ENCODE measurements around the gene TENT5C.

The TENT5C gene

GRCh38 chr1:117630423-117630998 is 24.7 kb downstream of the TENT5C start:
- peaks cover 12% of the 10 kb centered on the region for H3K4me1 ChIP-seq (ENCODE audit: control insufficient read depth, insufficient read depth, low read length)
- no peak overlapping the region for H3K4me3 ChIP-seq (ENCODE audit: low read depth, low read length)
- no peak overlapping the region for H3K27ac ChIP-seq (ENCODE audit: low read depth, low read length)
- H3K36me3 ChIP-seq (ENCODE audit: control insufficient read depth, insufficient read depth, low read length), result no peaks in the 10 kb centered on the region
- no peak overlapping the region for H3K9ac ChIP-seq (ENCODE audit: low read length)
- H3K27me3 ChIP-seq (ENCODE audit: control insufficient read depth, insufficient read depth, low read length), result no peaks in the 10 kb centered on the region
- H3K9me3 ChIP-seq (ENCODE audit: control insufficient read depth, insufficient read depth, low read depth, low read length), result no peaks in the 10 kb centered on the region

- Histone ChIP-seq H3K27me3 (ENCODE audit: control insufficient read depth, insufficient read depth, low read length) (no peaks in the 10 kb centered on the region), H3K4me1 (ENCODE audit: control insufficient read depth, insufficient read depth, low read length) (peaks cover 12% of the 10 kb centered on the region), H3K9ac (ENCODE audit: low read length) (no peak overlapping the region), H3K9me3 (ENCODE audit: control insufficient read depth, insufficient read depth, low read depth, low read length) (no peaks in the 10 kb centered on the region), H3K36me3 (ENCODE audit: control insufficient read depth, insufficient read depth, low read length) (no peaks in the 10 kb centered on the region), H3K4me3 (ENCODE audit: low read depth, low read length) (no peak overlapping the region), H3K27ac (ENCODE audit: low read depth, low read length) (no peak overlapping the region)
Observed at GRCh38 chr1:117631359-117632160, 25.7 kb downstream of the TENT5C start.

GRCh38 chr1:117632269-117633067 is 26.6 kb downstream of the TENT5C start:
- Histone ChIP-seq H3K27me3 (ENCODE audit: control insufficient read depth, insufficient read depth, low read length) (no peaks in the 10 kb centered on the region), H3K4me1 (ENCODE audit: control insufficient read depth, insufficient read depth, low read length) (peaks cover 12% of the 10 kb centered on the region), H3K9ac (ENCODE audit: low read length) (no peak overlapping the region), H3K27ac (ENCODE audit: low read depth, low read length) (no peak overlapping the region), H3K9me3 (ENCODE audit: control insufficient read depth, insufficient read depth, low read depth, low read length) (no peaks in the 10 kb centered on the region), H3K4me3 (ENCODE audit: low read depth, low read length) (no peak overlapping the region), H3K36me3 (ENCODE audit: control insufficient read depth, insufficient read depth, low read length) (no peaks in the 10 kb centered on the region)

DNA sequence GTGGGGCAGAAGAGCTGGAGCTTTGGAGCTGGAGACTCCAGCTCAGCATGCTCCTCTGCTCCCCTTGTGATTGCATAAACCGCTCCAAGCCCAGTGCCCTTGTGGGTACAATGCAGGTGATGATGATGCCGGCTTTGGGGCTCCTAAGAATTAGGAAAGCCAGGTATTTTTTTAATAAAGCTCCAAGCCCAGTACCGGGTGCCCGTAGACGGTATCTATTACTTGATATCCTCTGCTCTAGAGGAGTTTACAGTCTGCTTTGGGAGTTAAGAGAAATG is 27.2 kb downstream of the TENT5C start:
- Histone ChIP-seq H3K27ac (ENCODE audit: low read depth, low read length) (no peak overlapping the region), H3K9ac (ENCODE audit: low read length) (no peak overlapping the region)

DNA sequence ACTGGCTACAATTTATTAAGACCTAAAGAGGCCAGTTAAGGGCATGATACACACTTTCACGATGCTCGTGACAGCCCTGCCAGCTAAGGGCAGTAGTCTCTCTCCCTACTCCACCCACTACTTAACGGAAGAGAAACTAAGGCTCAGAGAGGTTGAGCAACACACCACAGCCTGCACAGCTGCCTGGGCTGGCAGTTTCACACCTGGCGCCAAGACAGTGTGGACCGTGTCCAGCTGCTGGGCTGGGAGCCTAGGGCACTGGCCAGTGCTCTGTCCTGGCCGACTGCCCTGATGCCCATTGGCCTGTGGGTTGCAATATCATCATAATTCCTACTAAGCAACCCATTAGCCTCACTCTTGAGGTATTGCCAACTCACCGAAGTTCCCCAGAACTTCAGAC is 27.6 kb downstream of the TENT5C start:
- Histone ChIP-seq H3K27me3 (ENCODE audit: control insufficient read depth, insufficient read depth, low read length) (no peaks in the 10 kb centered on the region), H3K4me3 (ENCODE audit: low read depth, low read length) (no peak overlapping the region), H3K36me3 (ENCODE audit: control insufficient read depth, insufficient read depth, low read length) (no peaks in the 10 kb centered on the region), H3K4me1 (ENCODE audit: control insufficient read depth, insufficient read depth, low read length) (peaks cover 12% of the 10 kb centered on the region), H3K27ac (ENCODE audit: low read depth, low read length) (no peak overlapping the region), H3K9me3 (ENCODE audit: control insufficient read depth, insufficient read depth, low read depth, low read length) (no peaks in the 10 kb centered on the region), H3K9ac (ENCODE audit: low read length) (no peak overlapping the region)

More for the DNA sequence above, 27.2 kb downstream of the TENT5C start:
- Histone ChIP-seq H3K27me3 (ENCODE audit: control insufficient read depth, insufficient read depth, low read length) (no peaks in the 10 kb centered on the region), H3K4me1 (ENCODE audit: control insufficient read depth, insufficient read depth, low read length) (peaks cover 12% of the 10 kb centered on the region), H3K4me3 (ENCODE audit: low read depth, low read length) (no peak overlapping the region), H3K9me3 (ENCODE audit: control insufficient read depth, insufficient read depth, low read depth, low read length) (no peaks in the 10 kb centered on the region), H3K36me3 (ENCODE audit: control insufficient read depth, insufficient read depth, low read length) (no peaks in the 10 kb centered on the region)

DNA sequence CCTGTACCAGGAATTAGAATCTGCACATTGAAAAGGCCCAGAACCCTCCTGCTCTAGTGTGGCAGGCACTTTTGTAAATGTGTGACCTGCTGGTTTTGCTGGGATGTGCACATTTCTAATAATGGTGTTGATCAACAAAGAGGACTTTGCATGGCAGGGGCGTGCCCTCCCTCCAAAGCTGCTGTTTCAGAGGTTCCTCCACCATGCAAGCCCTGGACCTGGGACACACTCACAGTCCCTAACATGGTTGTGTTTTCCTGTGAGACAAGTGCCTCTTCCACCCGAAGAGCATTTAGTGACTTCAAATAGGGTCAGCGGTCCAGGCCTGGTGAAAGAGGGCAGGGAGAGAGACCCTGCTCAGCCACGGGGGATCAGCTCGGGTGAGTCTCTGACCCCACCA is 28.1 kb downstream of the TENT5C start:
- H3K4me1 ChIP-seq (ENCODE audit: control insufficient read depth, insufficient read depth, low read length), result peaks cover 12% of the 10 kb centered on the region
- H3K36me3 ChIP-seq (ENCODE audit: control insufficient read depth, insufficient read depth, low read length), result no peaks in the 10 kb centered on the region
- H3K9ac ChIP-seq (ENCODE audit: low read length), result no peak overlapping the region
- no peak overlapping the region for H3K4me3 ChIP-seq (ENCODE audit: low read depth, low read length)
- H3K9me3 ChIP-seq (ENCODE audit: control insufficient read depth, insufficient read depth, low read depth, low read length), result no peaks in the 10 kb centered on the region
- no peak overlapping the region for H3K27ac ChIP-seq (ENCODE audit: low read depth, low read length)
- H3K27me3 ChIP-seq (ENCODE audit: control insufficient read depth, insufficient read depth, low read length), result no peaks in the 10 kb centered on the region

DNA sequence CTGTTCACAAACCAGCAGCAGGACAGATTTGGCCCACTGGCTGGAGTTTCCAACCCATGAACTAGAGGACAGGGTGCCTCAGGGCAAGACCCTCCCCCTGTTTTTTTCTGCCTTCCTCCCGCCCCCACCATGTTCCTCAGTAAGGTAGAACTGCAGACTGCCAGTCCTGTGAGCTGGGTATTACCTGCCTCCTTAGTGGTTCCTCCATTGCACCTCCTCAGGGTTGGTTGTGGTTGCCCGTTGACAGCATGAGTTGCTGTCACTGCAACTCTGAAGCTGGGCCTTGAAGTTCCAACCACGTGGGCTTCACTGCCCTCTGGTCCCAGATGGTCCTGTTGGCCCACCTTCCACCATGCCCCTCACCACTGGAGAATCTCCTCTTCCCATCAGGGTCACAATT is 28.8 kb downstream of the TENT5C start:
- H3K4me3 ChIP-seq (ENCODE audit: low read depth, low read length), result no peak overlapping the region
- peaks cover 12% of the 10 kb centered on the region for H3K4me1 ChIP-seq (ENCODE audit: control insufficient read depth, insufficient read depth, low read length)
- H3K36me3 ChIP-seq (ENCODE audit: control insufficient read depth, insufficient read depth, low read length), result no peaks in the 10 kb centered on the region
- H3K27ac ChIP-seq (ENCODE audit: low read depth, low read length), result no peak overlapping the region
- no peaks in the 10 kb centered on the region for H3K27me3 ChIP-seq (ENCODE audit: control insufficient read depth, insufficient read depth, low read length)
- H3K9ac ChIP-seq (ENCODE audit: low read length), result no peak overlapping the region
- H3K9me3 ChIP-seq (ENCODE audit: control insufficient read depth, insufficient read depth, low read depth, low read length), result no peaks in the 10 kb centered on the region

GRCh38 chr1:117635805-117636204 is 30.0 kb downstream of the TENT5C start:
- no peaks in the 10 kb centered on the region for H3K36me3 ChIP-seq (ENCODE audit: control insufficient read depth, insufficient read depth, low read length)
- no peak overlapping the region for H3K27ac ChIP-seq (ENCODE audit: low read depth, low read length)
- H3K4me3 ChIP-seq (ENCODE audit: low read depth, low read length), result no peak overlapping the region
- H3K9me3 ChIP-seq (ENCODE audit: control insufficient read depth, insufficient read depth, low read depth, low read length), result no peaks in the 10 kb centered on the region
- no peaks in the 10 kb centered on the region for H3K27me3 ChIP-seq (ENCODE audit: control insufficient read depth, insufficient read depth, low read length)
- peaks cover 12% of the 10 kb centered on the region for H3K4me1 ChIP-seq (ENCODE audit: control insufficient read depth, insufficient read depth, low read length)
- H3K9ac ChIP-seq (ENCODE audit: low read length), result no peak overlapping the region

DNA sequence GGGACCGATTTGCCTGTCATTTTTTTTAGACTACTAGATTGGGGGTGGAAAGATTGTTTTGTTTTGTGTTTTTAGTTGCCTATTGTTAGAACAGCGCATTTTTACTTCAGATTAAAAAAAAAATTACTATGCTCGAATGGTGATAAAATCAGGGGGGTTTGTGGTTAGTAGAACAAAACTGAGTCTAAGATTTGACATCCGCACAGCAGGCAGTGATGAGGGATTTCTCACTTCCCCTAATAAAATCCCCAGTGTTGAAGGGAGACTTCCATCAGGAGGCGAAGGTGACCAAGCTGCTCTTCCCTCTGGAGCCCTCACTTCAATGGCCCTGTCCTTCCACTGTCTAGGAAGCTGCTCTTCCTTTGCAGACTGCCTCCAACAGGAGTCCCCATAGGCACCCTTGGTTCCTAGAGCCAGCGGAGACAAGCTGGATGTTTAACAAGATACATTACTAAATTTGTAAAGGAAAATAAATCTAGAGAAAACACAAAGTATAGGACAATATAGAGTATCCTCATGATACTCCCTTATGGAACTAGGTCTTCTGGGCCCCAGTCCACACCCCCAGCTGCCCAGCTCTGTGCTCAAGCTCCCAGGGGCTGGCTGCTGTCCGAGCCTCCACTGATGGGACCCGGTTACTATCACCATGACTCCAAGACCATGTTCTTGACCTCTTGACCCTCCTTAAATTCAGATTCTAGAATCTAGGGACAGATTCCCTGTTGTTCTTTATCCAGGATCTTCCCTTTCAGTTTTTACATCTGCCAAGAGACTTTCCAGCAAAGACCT is 31.0 kb downstream of the TENT5C start:
- no peak overlapping the region for H3K4me3 ChIP-seq (ENCODE audit: low read depth, low read length)
- H3K27me3 ChIP-seq (ENCODE audit: control insufficient read depth, insufficient read depth, low read length), result no peaks in the 10 kb centered on the region
- no peaks in the 10 kb centered on the region for H3K9me3 ChIP-seq (ENCODE audit: control insufficient read depth, insufficient read depth, low read depth, low read length)
- H3K36me3 ChIP-seq (ENCODE audit: control insufficient read depth, insufficient read depth, low read length), result no peaks in the 10 kb centered on the region
- H3K4me1 ChIP-seq (ENCODE audit: control insufficient read depth, insufficient read depth, low read length), result peaks cover 12% of the 10 kb centered on the region
- H3K9ac ChIP-seq (ENCODE audit: low read length), result no peak overlapping the region
- no peak overlapping the region for H3K27ac ChIP-seq (ENCODE audit: low read depth, low read length)

DNA sequence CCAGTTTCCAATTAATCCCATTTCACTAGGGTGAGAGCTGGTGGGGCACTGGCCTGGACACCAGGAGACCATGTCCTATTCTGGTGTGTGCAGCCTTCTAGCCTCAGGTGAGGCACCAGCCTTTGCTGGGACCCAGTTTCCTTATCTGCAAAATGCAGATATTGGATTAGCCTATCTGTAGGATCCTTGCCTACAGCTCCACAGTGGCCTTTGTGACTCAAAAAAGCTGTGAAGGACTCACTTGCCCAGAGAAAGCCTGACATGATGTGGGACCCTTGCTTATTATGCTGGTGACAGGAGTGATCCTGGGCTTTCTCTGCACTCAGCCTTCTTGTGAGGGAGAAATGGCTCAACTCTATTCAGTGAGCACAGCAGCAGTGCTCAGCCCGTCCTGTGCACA is 32.3 kb downstream of the TENT5C start:
- no peak overlapping the region for H3K4me3 ChIP-seq (ENCODE audit: low read depth, low read length)
- H3K9ac ChIP-seq (ENCODE audit: low read length), result no peak overlapping the region
- H3K4me1 ChIP-seq (ENCODE audit: control insufficient read depth, insufficient read depth, low read length), result no peaks in the 10 kb centered on the region; the same call in 1 of the 2 replicates
- H3K36me3 ChIP-seq (ENCODE audit: control insufficient read depth, insufficient read depth, low read length), result no peaks in the 10 kb centered on the region
- no peak overlapping the region for H3K27ac ChIP-seq (ENCODE audit: low read depth, low read length)
- H3K27me3 ChIP-seq (ENCODE audit: control insufficient read depth, insufficient read depth, low read length), result no peaks in the 10 kb centered on the region
- no peaks in the 10 kb centered on the region for H3K9me3 ChIP-seq (ENCODE audit: control insufficient read depth, insufficient read depth, low read depth, low read length)
